HG03025 (cell line): Measurements from ENCODE around the gene TNC.

Experiments used
- ATAC-seq: cut with Tn5 transposase; IDR thresholded peaks from one replicate; pipeline ENCODE4 v1.9.1; 2021; ENCODE audit warnings: mild to moderate bottlenecking, moderate library complexity; ENCODE audit not compliant: unreplicated experiment, low FRiP score

The TNC gene

DNA sequence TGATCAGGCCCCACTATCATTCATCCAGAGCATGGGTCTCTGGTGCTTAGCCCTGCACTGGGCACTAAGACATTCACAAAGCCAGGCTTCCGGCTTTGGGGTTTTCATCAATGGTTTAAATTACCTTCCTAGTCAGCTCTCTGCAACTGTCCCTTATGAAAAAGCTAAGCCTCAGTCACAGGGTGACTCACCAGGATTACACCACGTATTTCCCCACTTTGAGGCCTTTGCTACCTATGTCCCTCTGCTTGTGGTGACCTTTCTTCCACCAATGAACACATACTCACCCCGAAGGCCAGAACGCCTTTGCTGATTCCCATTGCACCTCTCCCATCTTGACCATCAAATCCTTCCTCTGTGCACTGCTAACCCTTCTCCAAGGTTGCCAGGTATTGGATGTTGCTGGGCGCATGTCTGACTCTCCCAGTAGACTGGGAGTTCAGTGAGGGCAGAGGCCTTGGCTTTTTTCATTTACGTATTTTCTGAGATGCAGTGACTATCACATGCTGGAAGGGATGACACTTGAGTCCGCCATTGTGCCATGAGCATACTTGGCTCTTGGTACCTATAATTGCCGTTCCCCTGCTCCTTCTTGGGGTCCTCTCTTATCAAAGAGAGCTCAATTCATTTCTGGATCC is 128.9 kb downstream of the TNC start:
- ATAC-seq, result no peak

DNA sequence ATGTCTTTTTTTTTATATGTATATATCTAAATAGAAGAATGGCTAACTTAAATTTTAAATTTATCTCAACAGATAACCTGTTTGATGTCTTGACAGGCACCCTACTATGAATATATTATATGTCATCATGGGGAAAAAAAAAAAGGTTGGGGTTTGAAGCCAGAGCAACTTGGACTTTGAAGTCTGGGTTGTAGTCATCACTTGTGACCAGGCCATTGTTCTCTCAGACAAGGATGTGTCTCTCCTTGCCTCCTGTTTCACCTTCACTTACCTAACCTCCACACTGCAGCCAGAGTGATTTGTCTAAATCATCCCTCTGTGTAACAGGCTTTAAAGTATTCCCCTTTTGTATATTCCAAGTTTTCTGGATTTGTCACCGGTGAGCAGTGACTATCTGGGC is 130.8 kb downstream of the TNC start:
- ATAC-seq, result no peak

DNA sequence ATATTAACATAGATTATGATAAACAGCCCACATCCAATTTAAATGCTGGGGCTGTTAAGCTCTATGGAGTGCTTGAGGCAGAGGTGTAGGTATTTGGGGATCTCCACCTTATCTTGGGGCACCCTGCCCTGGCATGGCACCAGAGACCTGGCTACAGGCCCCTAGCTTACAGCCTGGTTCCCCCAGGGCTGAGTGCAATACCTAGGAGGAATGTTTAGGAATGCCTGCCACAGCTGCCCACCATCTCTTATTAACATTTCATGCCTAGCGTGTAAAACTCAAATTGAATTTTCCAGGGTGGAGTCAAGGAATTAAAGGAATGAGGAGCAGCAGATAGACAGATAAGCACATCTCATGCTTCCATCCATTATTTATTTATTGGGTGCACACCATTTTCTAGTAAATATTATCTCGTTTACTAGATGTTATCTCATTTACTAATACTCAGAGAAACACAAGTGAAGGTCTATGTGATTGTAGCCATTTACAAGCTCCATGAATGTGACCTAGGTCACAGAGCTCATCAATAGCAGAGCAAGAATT is 131.9 kb downstream of the TNC start:
- ATAC-seq, result no peak

DNA sequence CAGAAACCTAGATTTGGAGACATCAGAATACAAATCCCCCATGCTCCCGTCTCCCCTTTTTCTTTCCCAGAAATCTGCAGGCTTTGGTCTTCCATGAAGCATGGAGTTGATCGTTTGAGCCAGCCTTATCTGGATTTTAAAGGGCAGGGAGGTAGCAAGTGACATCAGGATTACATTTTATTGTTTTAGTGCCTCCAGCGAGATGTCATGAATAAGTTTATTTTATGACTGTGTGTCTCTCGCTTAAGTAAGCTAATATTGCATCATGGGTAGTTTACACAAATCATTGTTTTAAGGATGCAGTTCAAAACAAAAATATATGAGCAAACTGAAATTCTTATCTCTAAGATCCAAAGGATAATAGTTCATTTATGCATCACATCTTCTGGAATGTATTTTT is 136.9 kb downstream of the TNC start:
- ATAC-seq, result no peak

DNA sequence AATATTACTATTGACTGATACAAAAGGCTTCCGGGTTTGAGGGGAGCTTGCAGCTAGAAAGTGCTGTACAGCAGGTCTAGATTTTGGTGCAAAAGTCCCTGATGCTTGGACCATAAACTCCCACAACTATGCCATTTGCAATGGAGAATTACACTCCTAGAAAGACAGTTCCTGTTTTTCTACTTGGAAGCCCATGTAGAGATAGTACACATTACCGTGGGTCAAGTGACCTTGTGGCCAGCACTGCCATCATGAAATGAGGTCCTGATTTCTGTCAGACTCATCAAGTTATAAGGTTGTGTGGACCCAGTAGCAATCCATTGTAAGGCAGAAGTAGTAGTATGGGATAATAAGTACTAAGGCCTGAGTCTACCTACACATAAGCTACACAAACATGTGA is 144.7 kb downstream of the TNC start:
- ATAC-seq, result no peak

DNA sequence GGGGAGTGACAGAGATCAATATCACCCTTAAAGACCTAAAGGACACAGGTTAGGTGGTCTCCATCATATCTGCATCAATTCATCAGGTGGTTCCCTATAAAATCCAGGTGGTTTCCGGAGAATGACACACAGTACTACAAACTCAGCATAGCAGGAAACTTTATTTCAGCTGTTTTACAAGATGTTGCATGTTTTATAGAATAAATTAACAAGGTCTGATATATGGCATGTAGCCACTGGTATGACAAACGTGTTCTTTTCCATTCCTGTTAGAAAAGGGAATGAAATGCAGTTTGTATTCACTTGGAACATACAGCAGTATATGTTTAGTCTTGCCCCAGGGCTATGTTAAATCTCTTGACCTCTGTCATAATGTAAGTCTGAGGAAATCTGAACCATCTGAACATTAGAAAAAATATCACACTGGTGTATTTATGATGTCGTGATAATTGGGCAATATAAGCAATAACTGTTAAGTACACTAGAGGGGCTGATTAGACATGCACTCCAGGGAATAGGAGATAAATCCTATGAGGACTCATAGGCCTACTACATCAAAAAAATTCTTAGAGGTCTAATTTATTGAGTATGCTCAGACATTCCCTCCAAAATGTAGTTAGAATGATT is 145.3 kb downstream of the TNC start:
- no peak for ATAC-seq
